Measurements from ENCODE around the gene PRDM16. TPM values are rescaled to one million over a fixed set of nuclear protein-coding genes. Genes with fewer than 3 reads are reported as not detected.

The PRDM16 gene
- total RNA-seq, 1 experiment from 2014 or later = 5.3 TPM

DNA sequence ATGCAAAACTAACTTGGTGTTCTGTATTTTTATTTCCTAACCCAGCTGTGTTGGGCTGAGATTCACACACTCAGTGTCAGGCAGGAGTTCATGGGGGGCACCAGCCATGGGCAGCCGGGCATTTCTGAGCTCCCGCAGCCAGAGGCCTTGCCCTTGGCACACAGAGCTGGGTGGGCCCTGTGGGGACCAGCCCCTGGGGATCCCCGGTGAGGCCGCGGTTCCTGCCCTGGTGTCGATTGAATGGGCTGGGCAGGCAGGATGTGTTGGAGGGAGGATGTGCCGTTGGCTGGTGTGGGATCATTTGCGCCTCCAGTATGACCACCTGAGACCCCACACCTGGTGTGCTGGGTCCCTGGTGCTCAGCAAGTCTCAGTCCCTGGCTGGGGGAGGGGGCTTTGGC, 91.0 kb downstream of the PRDM16 start:
- H3K36me3 ChIP-seq (ENCODE audit: control insufficient read depth, insufficient read depth, low read length) = no peaks in the 10 kb centered on the region
- Mint-ChIP-seq H3K9me3 (ENCODE audit: unreplicated experiment) (no peaks in the 10 kb centered on the region), H3K4me3 (ENCODE audit: unreplicated experiment) (no peak overlapping the region), H3K4me1 (ENCODE audit: low read depth, unreplicated experiment) (no peaks in the 10 kb centered on the region), H3K36me3 (ENCODE audit: insufficient read depth, unreplicated experiment) (no peaks in the 10 kb centered on the region), H3K27ac (ENCODE audit: unreplicated experiment) (no peak overlapping the region), H3K27me3 (ENCODE audit: insufficient read depth, unreplicated experiment) (no peaks in the 10 kb centered on the region)
- CTCF ChIA-PET = no interaction called here
- no peaks in the 10 kb centered on the region for H3K9me3 ChIP-seq
- no peak for TF ChIP-seq CTCF (IDR thresholded peaks at IDR 0.05; ENCODE audit: insufficient read depth in 1 of 2, low read depth in 1 of 2, low read length in 1 of 2, severe bottlenecking in 1 of 2, unreplicated experiment in 1 of 2)
- no peaks in the 10 kb centered on the region for H3K27me3 ChIP-seq (replicated peaks; ENCODE audit: control insufficient read depth, insufficient read depth, low read length)
- H3K4me1 ChIP-seq = no peaks in the 10 kb centered on the region
- DNase-seq = no peak
- intact Hi-C loops (cut with micrococcal nuclease; ENCODE audit: unreplicated experiment) = no loop called here
- BruUV-seq (replicated peaks) = no TSS peak
- H3K4me3 ChIP-seq (ENCODE audit: low read depth, low read length) = no peak overlapping the region
- POLR2A ChIA-PET = no interaction called here

- no peaks in the 10 kb centered on the region for H3K36me3 ChIP-seq (ENCODE audit: control insufficient read depth, insufficient read depth, low read length)
- H3K4me3 ChIP-seq (ENCODE audit: low read depth, low read length) = no peak overlapping the region
- H3K9me3 ChIP-seq = no peaks in the 10 kb centered on the region
- Mint-ChIP-seq H3K9me3 (ENCODE audit: unreplicated experiment) (no peaks in the 10 kb centered on the region), H3K36me3 (ENCODE audit: insufficient read depth, unreplicated experiment) (no peaks in the 10 kb centered on the region), H3K4me3 (ENCODE audit: unreplicated experiment) (no peak overlapping the region), H3K4me1 (ENCODE audit: low read depth, unreplicated experiment) (no peaks in the 10 kb centered on the region), H3K27ac (ENCODE audit: unreplicated experiment) (no peak overlapping the region), H3K27me3 (ENCODE audit: insufficient read depth, unreplicated experiment) (no peaks in the 10 kb centered on the region)
- no TSS peak for BruUV-seq (replicated peaks)
- ChIA-PET CTCF (no interaction called here), POLR2A (no interaction called here)
- DNase-seq = no peak
- no peak for TF ChIP-seq CTCF (IDR thresholded peaks at IDR 0.05; ENCODE audit: insufficient read depth in 1 of 2, low read depth in 1 of 2, low read length in 1 of 2, severe bottlenecking in 1 of 2, unreplicated experiment in 1 of 2)
- intact Hi-C loops (cut with micrococcal nuclease; ENCODE audit: unreplicated experiment) = no loop called here
- H3K27me3 ChIP-seq (replicated peaks; ENCODE audit: control insufficient read depth, insufficient read depth, low read length) = no peaks in the 10 kb centered on the region
- H3K4me1 ChIP-seq = no peaks in the 10 kb centered on the region
Observed at GRCh38 chr1:3160647-3161145, 91.7 kb downstream of the PRDM16 start.

- H3K36me3 Mint-ChIP-seq (ENCODE audit: insufficient read depth, unreplicated experiment) = no peaks in the 10 kb centered on the region
- no peaks in the 10 kb centered on the region for H3K27me3 ChIP-seq (replicated peaks; ENCODE audit: control insufficient read depth, insufficient read depth, low read length)
- no peaks in the 10 kb centered on the region for H3K4me1 Mint-ChIP-seq (ENCODE audit: low read depth, unreplicated experiment)
- CTCF ChIA-PET = no interaction called here
- POLR2A ChIA-PET = no interaction called here
- no peak overlapping the region for H3K27ac Mint-ChIP-seq (ENCODE audit: unreplicated experiment)
- no peaks in the 10 kb centered on the region for H3K9me3 ChIP-seq
- DNase-seq = no peak
- TF ChIP-seq CTCF (IDR thresholded peaks at IDR 0.05; ENCODE audit: insufficient read depth in 1 of 2, low read depth in 1 of 2, low read length in 1 of 2, severe bottlenecking in 1 of 2, unreplicated experiment in 1 of 2) = no peak
- H3K27me3 Mint-ChIP-seq (ENCODE audit: insufficient read depth, unreplicated experiment) = no peaks in the 10 kb centered on the region
- no peak overlapping the region for H3K4me3 ChIP-seq (ENCODE audit: low read depth, low read length)
- H3K36me3 ChIP-seq (ENCODE audit: control insufficient read depth, insufficient read depth, low read length) = no peaks in the 10 kb centered on the region
- no TSS peak for BruUV-seq (replicated peaks)
- no peaks in the 10 kb centered on the region for H3K9me3 Mint-ChIP-seq (ENCODE audit: unreplicated experiment)
- intact Hi-C loops (cut with micrococcal nuclease; ENCODE audit: unreplicated experiment) = no loop called here
- H3K4me3 Mint-ChIP-seq (ENCODE audit: unreplicated experiment) = no peak overlapping the region
- H3K4me1 ChIP-seq = no peaks in the 10 kb centered on the region
Observed at GRCh38 chr1:3161176-3161840, 92.3 kb downstream of the PRDM16 start.
